Mesendoderm (in vitro differentiated cells): ENCODE measurements around the gene TRUB2.

Source experiments
- DNase-seq: peaks from one replicate; pipeline ENCODE4 v3.0.0; 2013
- H2AK5ac ChIP-seq: 2 replicates; pipeline ENCODE4 v1.6.1; 2013; ENCODE audit warnings: low read length, inconsistent platforms
- H2BK120ac ChIP-seq: 2 replicates; pipeline ENCODE4 v1.6.1; 2013; ENCODE audit warnings: low read depth, mild to moderate bottlenecking, low read length, moderate library complexity, mixed read lengths
- H2BK15ac ChIP-seq: replicated peaks from 2 replicates; pipeline ENCODE4 v1.6.1; 2013; ENCODE audit warnings: low read depth, mild to moderate bottlenecking, moderate library complexity
- H2BK5ac ChIP-seq: 2 replicates; pipeline ENCODE4 v1.6.1; 2013; ENCODE audit warnings: low read length, inconsistent platforms
- H3K18ac ChIP-seq: 2 replicates; pipeline ENCODE4 v1.6.1; 2013; ENCODE audit warnings: mild to moderate bottlenecking, low read length, mixed read lengths
- H3K23ac ChIP-seq: one replicate; pipeline ENCODE4 v1.6.1; 2013; ENCODE audit warnings: low read length
- H3K27ac ChIP-seq: 2 replicates; pipeline ENCODE4 v1.5.1; 2013; ENCODE audit warnings: low read depth, mild to moderate bottlenecking, inconsistent platforms, low read length, moderate library complexity
- H3K27me3 ChIP-seq: 2 replicates; pipeline ENCODE4 v1.6.1; 2013; ENCODE audit warnings: low read length, control low read depth, mild to moderate bottlenecking, inconsistent platforms; ENCODE audit not compliant: insufficient read depth, poor library complexity
- H3K36me3 ChIP-seq: 2 replicates; pipeline ENCODE4 v1.6.1; 2013; ENCODE audit warnings: low read length, inconsistent platforms; ENCODE audit not compliant: control insufficient read depth, insufficient read depth
- H3K4ac ChIP-seq: one replicate; pipeline ENCODE4 v1.6.1; 2013; ENCODE audit warnings: low read depth, mild to moderate bottlenecking, low read length, moderate library complexity
- H3K4me1 ChIP-seq: 2 replicates; pipeline ENCODE4 v1.6.1; 2013; ENCODE audit warnings: low read depth, low read length, inconsistent platforms; ENCODE audit not compliant: control insufficient read depth
- H3K4me2 ChIP-seq: 2 replicates; pipeline ENCODE4 v1.6.1; 2013; ENCODE audit warnings: low read length
- H3K4me3 ChIP-seq: 2 replicates; pipeline ENCODE4 v1.5.1; 2013; ENCODE audit warnings: mild to moderate bottlenecking, low read length
- H3K56ac ChIP-seq: one replicate; pipeline ENCODE4 v1.6.1; 2013; ENCODE audit warnings: low read length
- H3K79me1 ChIP-seq: 2 replicates; pipeline ENCODE4 v1.6.1; 2013; ENCODE audit warnings: low read length, inconsistent platforms
- H3K79me2 ChIP-seq: 2 replicates; pipeline ENCODE4 v1.6.1; 2013; ENCODE audit warnings: mild to moderate bottlenecking, low read length; ENCODE audit not compliant: control insufficient read depth, insufficient read depth
- H3K9ac ChIP-seq: 2 replicates; pipeline ENCODE4 v1.6.1; 2013; ENCODE audit warnings: low read length, inconsistent platforms
- H4K5ac ChIP-seq: one replicate; pipeline ENCODE4 v1.6.1; 2013; ENCODE audit warnings: low read length
- H4K8ac ChIP-seq: one replicate; pipeline ENCODE4 v1.6.1; 2013; ENCODE audit warnings: low read depth, mild to moderate bottlenecking, control low read depth, low read length, moderate library complexity
- WGBS: extraction: QIAGEN DNeasy Blood & Tissue Kit; methylation state at CpG from one replicate; pipeline ENCODE4 v1.1.7; 2013; ENCODE audit warnings: low lambda C conversion rate, missing lambda C conversion rate; ENCODE audit not compliant: insufficient coverage; ENCODE audit errors: extremely low coverage; 5-methylcytosine and 5-hydroxymethylcytosine counted together

Gene TRUB2

GRCh38 chr9:128358861-128359260 lies 36.6 kb upstream of the TRUB2 start:
- Histone ChIP-seq H4K5ac (no peak overlapping the region), H3K36me3 (no peaks in the 10 kb centered on the region), H3K9ac (no peak overlapping the region), H3K79me1 (no peaks in the 10 kb centered on the region), H2AK5ac (no peak overlapping the region), H3K4ac (no peak overlapping the region), H2BK120ac (no peak overlapping the region), H2BK5ac (no peak overlapping the region), H3K27me3 (no peaks in the 10 kb centered on the region), H3K4me1 (no peaks in the 10 kb centered on the region), H3K56ac (no peak overlapping the region), H3K23ac (no peak overlapping the region), H2BK15ac (no peak overlapping the region), H3K18ac (no peak overlapping the region), H3K79me2 (no peaks in the 10 kb centered on the region), H4K8ac (no peak overlapping the region), H3K4me3 (no peak overlapping the region), H3K27ac (no peak overlapping the region), H3K4me2 (no peak overlapping the region)
- DNase-seq, result no peak
- no CpG with 5 or more reads among the region's 4 CpGs for WGBS

- Histone ChIP-seq H2BK15ac (no peak overlapping the region), H3K79me1 (no peaks in the 10 kb centered on the region), H4K5ac (no peak overlapping the region), H4K8ac (no peak overlapping the region), H2BK120ac (no peak overlapping the region), H3K56ac (no peak overlapping the region), H3K4me2 (no peak overlapping the region), H3K4me3 (no peak overlapping the region), H3K27me3 (no peaks in the 10 kb centered on the region), H3K23ac (no peak overlapping the region), H3K4ac (no peak overlapping the region), H3K4me1 (no peaks in the 10 kb centered on the region), H3K36me3 (no peaks in the 10 kb centered on the region), H3K79me2 (no peaks in the 10 kb centered on the region), H3K27ac (no peak overlapping the region), H3K18ac (no peak overlapping the region), H3K9ac (no peak overlapping the region), H2AK5ac (no peak overlapping the region), H2BK5ac (no peak overlapping the region)
- DNase-seq, result no peak
- no CpG with 5 or more reads among the region's 8 CpGs for WGBS
Measured at GRCh38 chr9:128358090-128358489, 35.8 kb upstream of the TRUB2 start.

GRCh38 chr9:128355451-128355850 lies 33.2 kb upstream of the TRUB2 start:
- no peaks in the 10 kb centered on the region for H3K4me1 ChIP-seq
- no peaks in the 10 kb centered on the region for H3K27me3 ChIP-seq
- DNase-seq, result no peak
- no CpG with 5 or more reads among the region's 19 CpGs for WGBS
- H3K56ac ChIP-seq, result no peak overlapping the region
- no peak overlapping the region for H2BK15ac ChIP-seq
- no peak overlapping the region for H2BK5ac ChIP-seq
- no peaks in the 10 kb centered on the region for H3K36me3 ChIP-seq
- H3K18ac ChIP-seq, result no peak overlapping the region
- H3K4me3 ChIP-seq, result no peak overlapping the region
- H3K4me2 ChIP-seq, result no peak overlapping the region
- H3K79me2 ChIP-seq, result no peaks in the 10 kb centered on the region
- H4K8ac ChIP-seq, result no peak overlapping the region
- H3K4ac ChIP-seq, result no peak overlapping the region
- H2BK120ac ChIP-seq, result no peak overlapping the region
- no peak overlapping the region for H3K9ac ChIP-seq
- no peak overlapping the region for H2AK5ac ChIP-seq
- no peak overlapping the region for H3K27ac ChIP-seq
- H4K5ac ChIP-seq, result no peak overlapping the region
- no peaks in the 10 kb centered on the region for H3K79me1 ChIP-seq
- H3K23ac ChIP-seq, result no peak overlapping the region

- Histone ChIP-seq H3K79me2 (no peaks in the 10 kb centered on the region), H4K8ac (no peak overlapping the region), H3K18ac (no peak overlapping the region), H3K27ac (no peak overlapping the region), H3K4me3 (no peak overlapping the region), H3K23ac (no peak overlapping the region), H3K4me2 (no peak overlapping the region), H3K4me1 (no peaks in the 10 kb centered on the region), H3K27me3 (no peaks in the 10 kb centered on the region), H2BK120ac (no peak overlapping the region), H3K79me1 (no peaks in the 10 kb centered on the region), H3K9ac (no peak overlapping the region), H2BK5ac (no peak overlapping the region), H3K4ac (no peak overlapping the region), H2BK15ac (no peak overlapping the region), H3K56ac (no peak overlapping the region), H4K5ac (no peak overlapping the region), H2AK5ac (no peak overlapping the region), H3K36me3 (peaks cover 10% of the 10 kb centered on the region)
- no CpG with 5 or more reads among the region's 6 CpGs for WGBS
- no peak for DNase-seq
Measured at GRCh38 chr9:128349772-128350171, 27.5 kb upstream of the TRUB2 start.

- Histone ChIP-seq H2BK5ac (no peak overlapping the region), H3K4me1 (no peaks in the 10 kb centered on the region), H4K5ac (no peak overlapping the region), H4K8ac (no peak overlapping the region), H2AK5ac (no peak overlapping the region), H3K79me2 (no peaks in the 10 kb centered on the region), H3K36me3 (peaks cover 10% of the 10 kb centered on the region), H3K23ac (no peak overlapping the region), H3K56ac (no peak overlapping the region), H3K79me1 (no peaks in the 10 kb centered on the region), H2BK120ac (no peak overlapping the region), H3K9ac (no peak overlapping the region), H3K27ac (no peak overlapping the region), H3K4me2 (no peak overlapping the region), H3K4ac (no peak overlapping the region), H3K4me3 (no peak overlapping the region), H3K27me3 (no peaks in the 10 kb centered on the region), H3K18ac (no peak overlapping the region), H2BK15ac (no peak overlapping the region)
- no CpG with 5 or more reads among the region's 2 CpGs for WGBS
- DNase-seq, result no peak
Measured at GRCh38 chr9:128349125-128349524, 26.9 kb upstream of the TRUB2 start.

GRCh38 chr9:128344931-128345605 lies 22.8 kb upstream of the TRUB2 start:
- H2BK5ac ChIP-seq, result no peak overlapping the region
- H3K18ac ChIP-seq, result no peak overlapping the region
- WGBS, result no CpG with 5 or more reads among the region's 28 CpGs
- no peak overlapping the region for H4K8ac ChIP-seq
- H3K79me1 ChIP-seq, result peaks cover 2% of the 10 kb centered on the region
- no peak overlapping the region for H3K27ac ChIP-seq
- H3K56ac ChIP-seq, result no peak overlapping the region
- H3K27me3 ChIP-seq, result no peaks in the 10 kb centered on the region
- no peak overlapping the region for H3K4me3 ChIP-seq
- no peak overlapping the region for H2AK5ac ChIP-seq
- DNase-seq, result no peak
- no peak overlapping the region for H3K4me2 ChIP-seq
- no peak overlapping the region for H2BK120ac ChIP-seq
- H3K36me3 ChIP-seq, result peaks cover 10% of the 10 kb centered on the region
- no peaks in the 10 kb centered on the region for H3K79me2 ChIP-seq
- peaks cover 2% of the 10 kb centered on the region for H3K4me1 ChIP-seq
- H4K5ac ChIP-seq, result no peak overlapping the region
- no peak overlapping the region for H3K9ac ChIP-seq
- no peak overlapping the region for H3K4ac ChIP-seq
- H3K23ac ChIP-seq, result no peak overlapping the region
- no peak overlapping the region for H2BK15ac ChIP-seq
